ENCODE results near the gene CHCHD10. TPM values are rescaled to one million over a fixed set of nuclear protein-coding genes. Genes with fewer than 3 reads are reported as not detected.

The CHCHD10 gene
- total RNA-seq, 1 donor from 2014 or later: 12.0 TPM

GRCh38 chr22:23764899-23765881 lies 2.6 kb downstream of the CHCHD10 start:
- H3K36me3 ChIP-seq: no peaks in the 10 kb centered on the region
- TF ChIP-seq POLR2A (IDR thresholded peaks at IDR 0.05) (no peak), POLR2AphosphoS5 (IDR thresholded peaks at IDR 0.05; ENCODE audit: insufficient read depth in 1 of 2, low read depth in 1 of 2) (no peak), CTCF (IDR thresholded peaks at IDR 0.05) (no peak)
- H3K27me3 ChIP-seq: no peaks in the 10 kb centered on the region
- peaks cover 43% of the 10 kb centered on the region for H3K4me1 ChIP-seq
- no peaks in the 10 kb centered on the region for H3K9me3 ChIP-seq
- intact Hi-C loops (cut with DNase I): loop anchor here (5.0 kb wide), 1 partner anchor 82 kb away; no protein-coding TSS in a partner anchor
- H3K27ac ChIP-seq: no peak overlapping the region
- DNase-seq (ENCODE audit: extremely low spot score in 2 of 2): no peak
- H3K4me3 ChIP-seq: no peak overlapping the region

- Histone ChIP-seq H3K36me3 (no peaks in the 10 kb centered on the region), H3K27ac (no peak overlapping the region), H3K27me3 (no peaks in the 10 kb centered on the region), H3K4me3 (peak overlapping the region in 1 of 2 donors; percentile 24), H3K4me1 (peaks cover 43% of the 10 kb centered on the region), H3K9me3 (no peaks in the 10 kb centered on the region)
- intact Hi-C loops (cut with DNase I): no loop called here
- TF ChIP-seq POLR2A (IDR thresholded peaks at IDR 0.05) (no peak), POLR2AphosphoS5 (IDR thresholded peaks at IDR 0.05; ENCODE audit: insufficient read depth in 1 of 2, low read depth in 1 of 2) (no peak), CTCF (IDR thresholded peaks at IDR 0.05) (no peak)
- DNase-seq (ENCODE audit: extremely low spot score in 2 of 2): no peak
Measured at GRCh38 chr22:23763954-23764353, 3.8 kb downstream of the CHCHD10 start.

GRCh38 chr22:23763579-23763945 lies 4.2 kb downstream of the CHCHD10 start:
- H3K27me3 ChIP-seq: no peaks in the 10 kb centered on the region
- H3K36me3 ChIP-seq: no peaks in the 10 kb centered on the region
- no peaks in the 10 kb centered on the region for H3K9me3 ChIP-seq
- H3K4me1 ChIP-seq: peaks cover 39% of the 10 kb centered on the region
- H3K4me3 ChIP-seq: peak overlapping the region; percentile 6 to 24
- DNase-seq (ENCODE audit: extremely low spot score in 2 of 2): no peak
- no peak overlapping the region for H3K27ac ChIP-seq
- intact Hi-C loops (cut with DNase I): no loop called here
- TF ChIP-seq POLR2AphosphoS5 (IDR thresholded peaks at IDR 0.05; ENCODE audit: insufficient read depth in 1 of 2, low read depth in 1 of 2) (no peak), CTCF (IDR thresholded peaks at IDR 0.05) (no peak), POLR2A (IDR thresholded peaks at IDR 0.05) (no peak)

GRCh38 chr22:23762842-23763578 lies 4.8 kb downstream of the CHCHD10 start, which contains the start of gene C22orf15:
Gene C22orf15 (plus strand): TSS chr22:23762990. CDS start chr22:23763307, 317 bp downstream.
- peaks cover 33% of the 10 kb centered on the region for H3K4me1 ChIP-seq
- H3K27ac ChIP-seq: no peak within 1 kb of the TSS
- peak within 1 kb of the TSS; percentile 6 to 24 for H3K4me3 ChIP-seq
- no peak for DNase-seq (ENCODE audit: extremely low spot score in 2 of 2)
- H3K36me3 ChIP-seq: no peaks in the 10 kb centered on the region
- no peaks in the 10 kb centered on the region for H3K9me3 ChIP-seq
- no peaks in the 10 kb centered on the region for H3K27me3 ChIP-seq
- TF ChIP-seq POLR2A (IDR thresholded peaks at IDR 0.05) (no peak), CTCF (IDR thresholded peaks at IDR 0.05) (no peak), POLR2AphosphoS5 (IDR thresholded peaks at IDR 0.05; ENCODE audit: insufficient read depth in 1 of 2, low read depth in 1 of 2) (no peak)
- intact Hi-C loops (cut with DNase I): no loop called here
